GM21390 (cell line): ENCODE results near the gene ABHD3.
"Not testable (repeated sequence)": the region's sequence is repeated elsewhere in the genome, so short reads cannot be mapped to it uniquely, and the experiment has no call there.

Source experiments
- ATAC-seq: cut with Tn5 transposase; IDR thresholded peaks from one replicate; pipeline ENCODE4 v1.9.1; 2021; ENCODE audit not compliant: unreplicated experiment

The ABHD3 gene

DNA sequence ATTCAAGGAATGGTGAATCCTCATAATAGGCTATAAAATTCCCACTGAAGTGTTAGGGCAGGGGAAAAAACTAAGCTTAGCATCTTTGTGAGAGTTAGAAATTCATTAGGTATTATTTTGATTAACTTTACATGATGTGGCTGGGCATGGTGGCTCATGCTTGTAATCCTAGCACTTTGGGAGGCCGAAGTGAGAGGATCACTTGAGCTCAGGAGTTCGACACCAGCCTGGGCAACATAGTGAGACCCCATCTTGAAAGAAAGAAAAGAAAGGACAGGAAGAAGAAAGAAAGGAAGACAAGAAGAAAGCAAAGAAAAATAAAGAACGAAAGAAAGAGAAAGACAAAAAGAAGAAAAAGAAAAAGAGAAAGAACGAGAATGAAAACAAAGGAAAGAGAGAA is 52.5 kb downstream of the ABHD3 start:
- no peak for ATAC-seq

DNA sequence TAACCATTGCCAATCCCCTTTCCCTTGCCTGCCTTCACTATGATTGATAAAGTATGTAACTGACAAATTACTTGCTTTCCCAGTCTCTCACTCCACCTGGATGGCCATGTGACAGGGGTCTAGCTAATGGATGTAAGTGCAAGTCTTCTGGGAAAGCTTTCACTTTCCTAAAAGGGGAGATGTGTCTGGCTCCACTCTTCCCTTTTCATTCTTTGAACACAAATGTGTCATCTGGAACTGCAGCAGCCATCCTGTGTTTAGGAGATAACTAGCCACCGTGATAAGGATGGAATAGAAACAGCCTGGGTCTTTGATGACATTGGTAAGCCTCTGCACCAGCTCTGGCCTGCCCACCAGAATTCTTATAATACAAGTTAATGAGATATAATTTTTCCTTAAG is 54.3 kb downstream of the ABHD3 start:
- no peak for ATAC-seq

- ATAC-seq: not testable (repeated sequence)
These were observed 64.2 kb downstream of the ABHD3 start for GRCh38 chr18:21640375-21640774.

DNA sequence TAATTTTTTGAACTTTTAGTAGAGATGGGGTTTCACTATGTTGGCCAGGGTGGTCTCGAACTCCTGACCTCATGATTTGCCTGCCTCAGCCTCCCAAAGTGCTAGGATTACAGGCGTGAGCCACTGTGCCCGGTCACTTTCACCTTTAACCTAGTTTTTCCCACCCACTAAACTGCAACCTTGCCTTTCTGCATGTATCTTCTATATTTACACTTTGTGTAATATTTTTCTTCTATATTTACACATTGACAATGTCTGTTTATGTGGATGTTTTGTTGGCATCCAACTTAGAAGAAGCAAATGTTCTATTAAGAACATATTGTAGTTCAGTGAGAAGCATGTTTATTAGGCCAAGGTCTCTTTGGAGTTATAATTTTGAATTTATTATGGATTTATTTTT is 65.8 kb downstream of the ABHD3 start:
- ATAC-seq: no peak

GRCh38 chr18:21636769-21637168 is 67.8 kb downstream of the ABHD3 start:
- ATAC-seq: no peak

- ATAC-seq: no peak
These were observed 69.9 kb downstream of the ABHD3 start for GRCh38 chr18:21634588-21635199.

GRCh38 chr18:21632393-21632792 is 72.2 kb downstream of the ABHD3 start:
- no peak for ATAC-seq

DNA sequence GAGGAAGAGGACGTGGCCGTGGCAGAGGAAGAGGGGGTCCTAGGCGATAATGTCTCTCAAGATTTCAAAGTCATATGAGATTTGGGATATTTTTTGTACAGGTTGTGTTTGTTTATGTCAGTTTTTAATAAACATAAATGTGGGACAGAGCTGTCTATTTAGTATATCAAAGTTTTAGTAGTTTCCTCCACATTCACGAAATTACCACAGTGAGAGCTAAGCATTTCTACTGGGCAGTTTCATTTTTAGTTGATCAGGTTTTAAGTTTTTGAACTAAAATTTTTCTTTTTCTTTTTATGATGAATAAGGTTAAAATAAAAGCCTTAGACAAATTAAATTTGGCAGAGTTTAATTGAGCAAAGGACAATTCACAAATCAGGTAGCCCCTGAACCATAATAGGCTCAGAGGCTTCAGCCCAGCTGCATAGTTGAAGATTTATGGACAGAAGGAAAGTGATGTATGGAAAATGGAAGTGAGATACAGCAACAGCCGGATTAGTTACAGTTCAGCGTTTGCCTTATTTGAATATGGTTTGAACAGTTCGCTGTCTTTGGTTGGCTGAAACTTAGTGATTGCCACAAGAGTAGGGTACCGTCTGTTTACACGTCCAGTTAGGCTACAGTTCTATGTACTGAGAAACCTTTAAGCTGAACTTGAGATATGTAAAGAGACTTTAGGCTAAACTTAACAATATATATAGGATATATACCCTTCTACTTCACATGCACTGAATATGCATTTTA is 75.3 kb downstream of the ABHD3 start:
- peak; percentile 97 for ATAC-seq

DNA sequence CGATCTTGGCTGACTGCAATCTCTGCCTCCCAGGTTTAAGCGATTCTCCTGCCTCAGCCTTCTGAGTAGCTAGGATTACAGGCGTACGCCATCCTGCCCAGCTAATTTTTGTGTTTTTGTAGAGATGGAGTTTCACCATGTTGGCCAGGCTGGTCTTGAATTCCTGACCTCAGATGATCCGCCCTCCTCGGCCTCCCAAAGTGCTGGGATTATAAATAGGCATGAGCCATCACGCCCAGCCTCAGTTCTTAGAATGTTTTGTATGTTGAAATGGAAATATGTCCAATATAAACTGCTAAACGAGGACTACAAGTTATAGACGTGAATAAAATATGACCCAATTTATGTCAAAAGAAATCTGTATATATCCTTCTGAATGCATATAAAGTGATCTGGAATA is 82.9 kb downstream of the ABHD3 start:
- ATAC-seq: not testable (repeated sequence)

DNA sequence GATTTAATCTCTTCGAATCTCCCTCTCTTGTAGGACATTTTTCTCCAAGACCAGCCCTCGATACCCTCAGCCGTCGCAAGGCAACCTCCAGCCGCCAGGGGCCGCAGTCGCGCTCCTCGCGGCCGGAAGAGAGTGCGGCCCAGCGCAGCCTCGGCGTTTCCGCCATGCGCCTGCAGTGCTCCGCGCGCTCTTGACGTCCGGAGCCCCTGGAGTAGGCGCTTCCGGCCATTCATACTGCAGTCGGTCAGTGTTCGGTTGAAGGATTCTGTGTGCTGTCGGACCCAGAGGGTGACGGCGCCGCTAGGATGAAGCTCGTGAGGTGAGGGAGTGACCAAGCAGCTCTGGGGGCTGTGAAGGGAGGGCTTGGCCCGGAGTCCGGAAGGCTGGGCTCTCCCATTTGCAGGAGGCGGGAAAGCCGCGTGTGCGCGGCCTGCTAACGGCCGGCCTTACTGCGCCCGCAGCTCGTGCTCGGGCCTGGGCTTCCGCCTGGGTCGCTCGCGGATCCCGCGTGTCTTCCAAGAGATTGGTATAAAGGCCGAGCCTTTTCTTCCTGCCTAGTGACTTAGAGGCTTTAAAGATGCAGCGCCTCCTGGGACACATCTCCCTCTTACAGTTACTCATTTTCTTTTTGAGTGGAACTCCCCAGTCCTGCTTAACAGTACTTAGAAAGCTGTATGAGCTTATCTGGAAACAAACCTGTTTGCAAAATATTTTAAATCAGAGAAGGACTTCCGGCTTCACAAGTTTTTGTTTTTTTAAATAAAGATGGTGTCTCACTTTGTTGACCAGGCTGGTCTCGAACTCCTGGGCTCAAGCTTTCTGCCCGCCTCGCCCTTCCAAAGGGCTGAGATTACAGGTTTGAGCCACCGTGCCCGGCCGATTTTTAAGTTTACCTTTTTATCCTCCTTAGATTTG is 92.2 kb downstream of the ABHD3 start, which contains the start of gene SNRPD1:
TSS of gene SNRPD1 (plus strand) at position 190 of the 915 bp plus-strand sequence. CDS start at position 306, 116 bp downstream.
- ATAC-seq: peak; percentile 98

GRCh38 chr18:21611401-21612124 is 93.0 kb downstream of the ABHD3 start:
- not testable (repeated sequence) for ATAC-seq

DNA sequence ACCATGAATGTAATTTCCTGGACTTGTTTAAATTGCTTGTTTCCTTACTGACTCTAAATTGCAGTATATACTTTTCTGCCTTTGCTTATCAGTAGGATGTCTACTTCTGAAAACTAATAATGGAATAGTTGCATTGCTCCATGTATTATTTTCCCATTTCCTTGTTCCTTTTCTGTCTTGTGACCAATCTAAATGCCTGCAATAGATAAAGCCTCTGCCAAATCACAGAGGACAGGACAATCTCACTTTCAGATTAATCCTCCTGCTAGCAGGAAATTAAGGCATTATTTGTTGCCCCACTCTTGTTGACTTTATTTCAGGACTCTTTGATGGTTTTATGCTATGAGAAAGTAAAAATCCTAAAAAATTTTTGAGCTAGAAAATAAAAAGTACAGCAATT is 99.4 kb downstream of the ABHD3 start:
- no peak for ATAC-seq

- no peak for ATAC-seq
These were observed 99.9 kb downstream of the ABHD3 start for GRCh38 chr18:21604671-21605070.

DNA sequence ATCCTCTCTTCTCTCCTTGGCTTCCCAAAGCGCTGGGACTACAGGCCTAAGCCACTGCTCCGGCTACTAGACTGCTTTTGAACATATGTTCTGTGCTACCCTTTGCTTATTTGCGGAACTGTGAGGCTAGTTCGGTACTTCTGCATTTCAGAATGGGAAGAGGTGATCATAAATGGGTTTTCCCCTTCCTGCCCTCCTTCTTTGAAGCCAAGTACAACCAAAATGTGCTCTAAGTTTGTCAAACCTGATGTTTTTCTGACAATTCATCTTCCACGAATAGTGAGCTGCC is 102.3 kb downstream of the ABHD3 start:
- ATAC-seq: no peak
